Immature natural killer cell (primary cell): Measurements from ENCODE around the gene PRKN. TPM values are rescaled to one million over a fixed set of nuclear protein-coding genes. Genes with fewer than 3 reads are reported as not detected.

Source experiments
- DNase-seq, 3 donors: peaks; one replicate each; pipeline ENCODE4 v3.0.0; 2022; ENCODE audit warnings: mixed read lengths in 1 of 3
- H3K27ac Mint-ChIP-seq, 6 donors: one replicate each; pipeline ENCODE4 v1.8.0; 2020; ENCODE audit warnings: mixed read lengths in 6 of 6, mild to moderate bottlenecking in 5 of 6, inconsistent platforms in 4 of 6, moderate library complexity in 3 of 6
- H3K27me3 Mint-ChIP-seq, 3 donors: one replicate each; pipeline ENCODE4 v1.8.0; 2020 to 2021; ENCODE audit warnings: low read depth in 3 of 3, mild to moderate bottlenecking in 3 of 3, mixed read lengths in 3 of 3, moderate library complexity in 3 of 3, inconsistent platforms in 1 of 3
- H3K36me3 Mint-ChIP-seq, 3 donors: one replicate each; pipeline ENCODE4 v1.8.0; 2020; ENCODE audit warnings: mixed read lengths in 3 of 3, inconsistent platforms in 2 of 3, mild to moderate bottlenecking in 2 of 3
- H3K4me1 Mint-ChIP-seq, 2 donors: one replicate each; pipeline ENCODE4 v1.8.0; 2020; ENCODE audit warnings: inconsistent platforms in 2 of 2, mild to moderate bottlenecking in 2 of 2, mixed read lengths in 2 of 2, moderate library complexity in 1 of 2
- H3K4me3 Mint-ChIP-seq, 5 donors: one replicate each; pipeline ENCODE4 v1.8.0; 2020; ENCODE audit warnings: mild to moderate bottlenecking in 5 of 5, mixed read lengths in 5 of 5, inconsistent platforms in 3 of 5, moderate library complexity in 3 of 5
- H3K9me3 Mint-ChIP-seq, 6 donors: one replicate each; pipeline ENCODE4 v1.8.0; 2020; ENCODE audit warnings: mild to moderate bottlenecking in 6 of 6, mixed read lengths in 6 of 6, inconsistent platforms in 4 of 6, moderate library complexity in 3 of 6
- polyA plus RNA-seq, 3 donors: library from polyadenylated mRNA; unstranded; fragments of 300-500 nt; fragmentation: Illumina TruSeq; gene quantifications; one replicate each; pipeline ENCODE4 v1.2.3, GENCODE V29; 2021

Gene PRKN
- polyA plus RNA-seq, 3 donors from 2014 or later = 0.37 to 6.4 (median 2.8) TPM

- Mint-ChIP-seq H3K27me3 (no peaks in the 10 kb centered on the region), H3K27ac (no peak overlapping the region), H3K4me1 (no peaks in the 10 kb centered on the region), H3K9me3 (peaks cover 1 to 19% (median 14%) of the 10 kb centered on the region in 6 donors), H3K4me3 (no peak overlapping the region), H3K36me3 (no peaks in the 10 kb centered on the region)
- DNase-seq = no peak
Measured at GRCh38 chr6:162459985-162460384, 267.6 kb downstream of the PRKN start.

DNA sequence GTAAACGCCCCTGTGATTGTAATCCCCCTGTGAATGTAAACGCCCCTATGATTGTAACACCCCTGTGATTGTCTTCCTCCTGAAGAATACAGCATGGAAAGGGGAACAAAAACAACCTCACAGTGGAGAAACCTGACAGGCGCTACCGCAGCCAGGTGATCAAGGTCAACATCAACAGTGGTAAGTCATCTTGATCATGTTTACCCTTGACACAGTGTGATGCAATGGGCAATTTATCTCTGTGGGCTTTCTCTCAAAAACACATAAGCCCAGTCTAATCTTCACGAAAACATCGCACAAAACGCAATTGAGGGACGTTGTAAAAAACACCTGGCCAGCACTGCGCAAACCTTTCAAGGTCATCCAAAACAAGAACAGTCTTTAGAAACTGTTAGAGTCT, 277.2 kb downstream of the PRKN start:
- H3K4me3 Mint-ChIP-seq = no peak overlapping the region
- H3K27ac Mint-ChIP-seq = no peak overlapping the region
- H3K36me3 Mint-ChIP-seq = peaks cover 0 to 5% (median 0%) of the 10 kb centered on the region in 3 donors
- no peak for DNase-seq
- peaks cover 0 to 3% (median 2%) of the 10 kb centered on the region in 3 donors for H3K27me3 Mint-ChIP-seq
- no peaks in the 10 kb centered on the region for H3K4me1 Mint-ChIP-seq
- H3K9me3 Mint-ChIP-seq = peaks cover 0 to 46% (median 16%) of the 10 kb centered on the region in 6 donors

DNA sequence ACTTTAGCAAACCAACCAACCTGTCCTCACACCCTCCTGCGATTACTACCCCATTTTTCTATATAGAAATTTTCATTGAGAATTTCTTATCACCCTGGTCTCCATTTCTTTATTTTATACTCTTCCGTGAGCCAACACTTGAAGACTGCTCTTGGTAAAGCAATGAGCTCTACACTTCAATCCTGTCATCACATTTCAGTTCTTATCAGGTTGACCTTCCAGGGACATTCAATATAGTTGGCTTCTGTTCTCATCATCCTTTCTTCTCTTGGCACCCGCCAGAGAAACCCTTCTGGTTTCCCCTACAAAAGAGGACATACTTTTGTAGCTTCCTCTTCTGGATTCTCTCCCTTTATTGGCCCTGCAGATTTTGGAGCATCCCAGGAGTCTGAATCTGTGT, 279.3 kb downstream of the PRKN start:
- H3K36me3 Mint-ChIP-seq = peaks cover 0 to 5% (median 0%) of the 10 kb centered on the region in 3 donors
- H3K27me3 Mint-ChIP-seq = peaks cover 0 to 3% (median 2%) of the 10 kb centered on the region in 3 donors
- no peak for DNase-seq
- no peaks in the 10 kb centered on the region for H3K4me1 Mint-ChIP-seq
- no peak overlapping the region for H3K27ac Mint-ChIP-seq
- no peak overlapping the region for H3K4me3 Mint-ChIP-seq
- H3K9me3 Mint-ChIP-seq = peaks cover 5 to 54% (median 24%) of the 10 kb centered on the region in 6 donors

GRCh38 chr6:162443101-162443500, 284.5 kb downstream of the PRKN start:
- no peaks in the 10 kb centered on the region for H3K4me1 Mint-ChIP-seq
- no peak overlapping the region for H3K4me3 Mint-ChIP-seq
- peaks cover 0 to 4% (median 3%) of the 10 kb centered on the region in 3 donors for H3K36me3 Mint-ChIP-seq
- H3K27me3 Mint-ChIP-seq = no peaks in the 10 kb centered on the region
- H3K9me3 Mint-ChIP-seq = peaks cover 6 to 61% (median 27%) of the 10 kb centered on the region in 6 donors
- DNase-seq = no peak
- no peak overlapping the region for H3K27ac Mint-ChIP-seq

- H3K36me3 Mint-ChIP-seq = peaks cover 0 to 4% (median 3%) of the 10 kb centered on the region in 3 donors
- H3K4me1 Mint-ChIP-seq = no peaks in the 10 kb centered on the region
- H3K27me3 Mint-ChIP-seq = no peaks in the 10 kb centered on the region
- peaks cover 9 to 61% (median 30%) of the 10 kb centered on the region in 6 donors for H3K9me3 Mint-ChIP-seq
- no peak overlapping the region for H3K4me3 Mint-ChIP-seq
- no peak overlapping the region for H3K27ac Mint-ChIP-seq
- DNase-seq = no peak
Measured at GRCh38 chr6:162442687-162443086, 284.9 kb downstream of the PRKN start.

DNA sequence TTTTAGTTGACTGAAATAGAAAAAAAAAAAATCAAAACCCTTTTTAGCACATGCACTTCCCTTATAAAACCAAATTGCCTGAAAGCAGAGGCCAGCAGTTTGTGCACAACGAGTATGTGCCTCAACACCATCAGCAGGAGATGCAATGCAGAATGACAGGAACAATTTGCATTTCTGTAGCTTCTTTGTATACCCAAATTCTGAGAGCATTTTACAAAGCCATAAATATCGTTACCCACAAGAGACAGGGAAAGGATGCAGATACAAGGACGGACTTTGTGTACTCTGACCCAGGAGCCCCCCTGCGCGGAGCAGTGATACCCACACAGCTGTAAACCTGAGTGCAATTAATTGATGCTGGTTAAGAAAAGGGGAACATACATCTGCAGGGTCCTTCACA, 285.6 kb downstream of the PRKN start:
- no peak for DNase-seq
- Mint-ChIP-seq H3K4me3 (no peak overlapping the region), H3K9me3 (peaks cover 9 to 61% (median 30%) of the 10 kb centered on the region in 6 donors), H3K36me3 (peaks cover 0 to 4% (median 3%) of the 10 kb centered on the region in 3 donors), H3K27me3 (no peaks in the 10 kb centered on the region), H3K27ac (no peak overlapping the region), H3K4me1 (no peaks in the 10 kb centered on the region)

DNA sequence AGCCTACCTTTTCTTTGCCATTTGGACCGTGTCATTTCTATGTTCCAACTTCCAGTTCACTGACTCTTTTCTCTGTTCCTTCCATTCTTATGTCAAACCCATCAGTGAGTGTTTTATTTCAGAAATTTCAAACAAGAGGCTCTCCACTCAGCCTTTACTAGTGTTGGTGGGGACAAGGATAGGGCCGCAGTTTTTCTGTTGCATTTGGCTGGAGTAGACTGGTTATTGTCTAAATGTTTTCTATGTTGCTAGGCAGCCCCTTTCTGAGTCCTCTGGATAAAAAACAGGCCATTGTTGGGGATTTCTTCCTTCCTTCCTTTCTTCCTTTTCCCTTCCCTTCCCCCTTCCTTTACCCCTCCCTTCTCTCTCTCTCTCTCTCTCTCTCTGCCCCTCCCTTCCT, 288.6 kb downstream of the PRKN start:
- H3K27ac Mint-ChIP-seq = no peak overlapping the region
- no peak overlapping the region for H3K4me3 Mint-ChIP-seq
- H3K4me1 Mint-ChIP-seq = no peaks in the 10 kb centered on the region
- H3K36me3 Mint-ChIP-seq = peaks cover 0 to 4% (median 3%) of the 10 kb centered on the region in 3 donors
- H3K9me3 Mint-ChIP-seq = peaks cover 5 to 59% (median 24%) of the 10 kb centered on the region in 6 donors
- DNase-seq = no peak
- peaks cover 0 to 3% (median 0%) of the 10 kb centered on the region in 3 donors for H3K27me3 Mint-ChIP-seq

DNA sequence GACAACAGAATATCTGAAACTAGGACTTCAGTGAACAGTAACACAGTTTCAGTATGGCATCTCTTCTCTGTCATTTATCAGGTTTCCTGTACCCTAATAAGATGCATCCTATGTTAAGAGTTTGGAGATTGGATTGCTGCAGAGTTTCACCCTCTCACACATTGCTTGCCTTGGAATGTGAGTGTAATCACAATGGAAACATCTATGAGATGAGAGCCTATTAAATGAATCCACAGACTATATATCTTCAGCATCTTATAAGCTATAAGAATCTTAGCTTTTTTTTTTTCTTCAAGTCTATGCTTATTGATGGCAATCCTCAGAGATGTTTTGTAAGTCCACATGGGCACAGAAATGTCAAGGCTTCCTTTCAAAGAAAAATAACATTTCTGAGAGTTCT, 292.5 kb downstream of the PRKN start:
- H3K36me3 Mint-ChIP-seq = peaks cover 0 to 4% (median 3%) of the 10 kb centered on the region in 3 donors
- H3K4me1 Mint-ChIP-seq = no peaks in the 10 kb centered on the region
- H3K9me3 Mint-ChIP-seq = peaks cover 7 to 41% (median 21%) of the 10 kb centered on the region in 6 donors
- no peak overlapping the region for H3K4me3 Mint-ChIP-seq
- H3K27ac Mint-ChIP-seq = no peak overlapping the region
- DNase-seq = no peak
- H3K27me3 Mint-ChIP-seq = peaks cover 0 to 3% (median 0%) of the 10 kb centered on the region in 3 donors

- Mint-ChIP-seq H3K36me3 (peaks cover 0 to 8% (median 0%) of the 10 kb centered on the region in 3 donors), H3K4me3 (no peak overlapping the region), H3K9me3 (peaks cover 7 to 34% (median 12%) of the 10 kb centered on the region in 6 donors), H3K27ac (no peak overlapping the region), H3K27me3 (peaks cover 0 to 1% (median 0%) of the 10 kb centered on the region in 3 donors), H3K4me1 (no peaks in the 10 kb centered on the region)
- DNase-seq = no peak
Measured at GRCh38 chr6:162421004-162421403, 306.6 kb downstream of the PRKN start.

GRCh38 chr6:162416831-162417537, 310.6 kb downstream of the PRKN start:
- peaks cover 0 to 1% (median 0%) of the 10 kb centered on the region in 3 donors for H3K27me3 Mint-ChIP-seq
- no peak overlapping the region for H3K4me3 Mint-ChIP-seq
- no peaks in the 10 kb centered on the region for H3K4me1 Mint-ChIP-seq
- no peak overlapping the region for H3K27ac Mint-ChIP-seq
- peaks cover 6 to 45% (median 10%) of the 10 kb centered on the region in 6 donors for H3K9me3 Mint-ChIP-seq
- peaks cover 0 to 8% (median 0%) of the 10 kb centered on the region in 3 donors for H3K36me3 Mint-ChIP-seq
- DNase-seq = no peak

DNA sequence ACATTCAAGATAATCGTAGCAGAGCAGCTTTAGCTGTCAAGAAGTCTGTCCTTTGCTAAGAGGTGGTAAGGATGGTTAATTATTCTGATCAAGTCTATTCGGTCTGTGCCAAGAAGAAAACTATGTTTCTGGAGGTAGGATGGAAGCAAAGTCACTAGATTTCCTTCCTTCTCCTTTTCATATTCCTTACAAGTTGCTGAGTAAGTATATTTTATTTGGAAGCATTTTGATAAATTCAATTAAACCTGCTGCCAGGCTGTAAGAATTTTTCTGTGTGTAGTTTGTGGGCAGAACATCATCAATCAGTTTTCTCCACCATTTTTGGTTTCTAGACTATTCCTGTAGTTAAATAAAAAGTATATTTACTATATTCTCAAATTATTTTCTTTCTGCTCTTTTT, 311.3 kb downstream of the PRKN start:
- Mint-ChIP-seq H3K9me3 (peaks cover 6 to 42% (median 9%) of the 10 kb centered on the region in 6 donors), H3K36me3 (peaks cover 0 to 8% (median 0%) of the 10 kb centered on the region in 3 donors), H3K27ac (no peak overlapping the region), H3K27me3 (peaks cover 0 to 1% (median 0%) of the 10 kb centered on the region in 3 donors), H3K4me3 (no peak overlapping the region), H3K4me1 (no peaks in the 10 kb centered on the region)
- DNase-seq = no peak

DNA sequence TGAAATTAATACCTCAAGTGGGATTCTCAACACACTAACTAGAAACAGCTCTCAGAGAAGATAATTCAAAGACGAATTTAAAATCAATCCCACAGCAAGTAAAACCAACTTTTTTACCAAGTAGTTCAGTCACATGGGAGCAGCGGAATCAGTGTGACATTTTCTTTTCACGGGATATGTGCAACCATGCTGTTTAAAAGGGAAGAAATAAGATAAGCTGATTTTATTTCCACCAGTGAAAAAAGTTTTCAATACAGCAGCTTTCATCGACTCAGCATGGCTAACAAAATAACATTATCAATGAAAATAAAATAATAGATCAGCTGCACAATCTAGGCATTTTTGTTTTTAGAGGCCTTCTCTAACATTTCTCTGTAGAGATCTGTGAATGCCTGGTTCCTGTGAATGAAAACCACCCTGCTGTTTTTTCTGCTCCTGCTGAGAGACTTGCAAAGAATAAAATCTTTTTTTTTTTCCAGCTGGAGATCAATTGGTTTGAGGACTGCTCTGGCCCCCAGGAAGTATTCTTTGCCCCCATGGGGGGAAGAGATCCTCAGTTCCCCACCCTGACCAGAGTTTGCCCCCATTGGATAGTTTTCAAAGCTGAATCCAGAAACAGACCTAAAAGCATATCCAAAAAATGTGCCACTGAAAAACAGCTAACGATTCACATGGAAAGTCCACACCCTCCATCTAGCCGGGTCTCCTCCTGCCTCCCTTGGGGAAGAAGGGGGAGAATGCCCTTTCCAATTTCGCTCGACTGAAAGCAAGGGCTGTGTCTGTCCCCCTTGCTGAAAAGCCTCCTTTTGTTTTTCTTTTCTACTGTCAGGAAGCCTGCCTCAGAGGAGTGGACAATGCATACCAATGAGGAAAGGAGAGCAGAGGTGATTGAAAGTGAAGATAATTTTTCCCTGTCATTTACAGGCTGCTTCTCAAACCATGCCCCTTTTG, 317.6 kb downstream of the PRKN start:
- H3K4me1 Mint-ChIP-seq = no peaks in the 10 kb centered on the region
- H3K36me3 Mint-ChIP-seq = no peaks in the 10 kb centered on the region
- H3K4me3 Mint-ChIP-seq = no peak overlapping the region
- no peak overlapping the region for H3K27ac Mint-ChIP-seq
- DNase-seq = no peak
- peaks cover 0 to 29% (median 9%) of the 10 kb centered on the region in 6 donors for H3K9me3 Mint-ChIP-seq
- peaks cover 0 to 1% (median 0%) of the 10 kb centered on the region in 3 donors for H3K27me3 Mint-ChIP-seq

DNA sequence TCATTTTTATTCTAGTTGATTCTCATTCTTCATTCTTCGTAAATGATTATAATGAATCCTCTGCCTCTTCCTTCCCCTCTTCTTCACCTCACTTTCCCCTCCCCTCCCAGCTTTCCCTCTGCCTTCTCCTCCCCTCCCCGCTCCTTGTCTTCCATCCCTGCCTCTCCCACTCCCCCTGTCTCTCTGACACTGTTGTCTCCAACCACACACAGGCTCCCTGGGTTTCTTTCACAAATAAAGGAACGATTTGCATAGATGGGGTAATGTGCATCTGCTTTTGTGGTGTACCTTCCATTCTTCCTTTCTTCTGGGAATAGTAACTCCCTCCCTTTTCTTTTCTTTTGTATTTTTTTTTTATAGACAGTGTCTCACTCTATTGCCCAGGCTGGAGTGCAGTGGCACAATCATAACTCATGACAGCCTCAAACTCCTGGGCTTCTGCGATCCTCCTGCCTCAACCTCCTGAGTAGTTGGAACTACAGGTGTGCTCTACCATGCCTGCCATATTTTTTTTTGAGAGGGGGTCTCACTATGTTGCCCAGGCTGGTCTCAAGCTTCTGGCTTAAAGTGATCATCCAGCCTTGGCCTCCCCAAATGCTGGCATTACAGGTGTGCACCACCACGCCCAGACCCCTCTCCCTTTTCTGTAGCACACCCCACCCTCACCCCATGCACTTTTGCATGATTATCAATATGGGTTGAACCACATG, 318.6 kb downstream of the PRKN start:
- H3K27ac Mint-ChIP-seq = no peak overlapping the region
- H3K9me3 Mint-ChIP-seq = peaks cover 0 to 31% (median 14%) of the 10 kb centered on the region in 6 donors
- no peaks in the 10 kb centered on the region for H3K36me3 Mint-ChIP-seq
- DNase-seq = no peak
- H3K4me1 Mint-ChIP-seq = no peaks in the 10 kb centered on the region
- H3K4me3 Mint-ChIP-seq = no peak overlapping the region
- H3K27me3 Mint-ChIP-seq = peaks cover 0 to 2% (median 0%) of the 10 kb centered on the region in 3 donors
